SK-MEL-5 (cell line): ENCODE results near the gene ADPRHL1. TPM values are rescaled to one million over a fixed set of nuclear protein-coding genes. Genes with fewer than 3 reads are reported as not detected.
"Not testable (repeated sequence)": the region's sequence is repeated elsewhere in the genome, so short reads cannot be mapped to it uniquely, and the experiment has no call there.

Experiments
- DNase-seq: peaks from one replicate; pipeline ENCODE4 v3.0.0-alpha.2; 2016; ENCODE audit warnings: low read depth, low spot score
- in situ Hi-C: cut with HindIII; loops from 2 replicates; pipeline ENCODE4 v1.10.0; 2016; ENCODE audit warnings: low sequenced_read_pairs, high pct_unique_total_duplicates, low pct_unique_long_range_greater_than_20kb
- total RNA-seq: library from RNA; depleted of rRNA; stranded (reverse); fragments of >200 nt; shearing (Covaris generic); gene quantifications from 2 replicates; pipeline ENCODE4 v1.2.3, GENCODE V29; 2014

ADPRHL1 gene
- total RNA-seq, 1 experiment from 2014 or later: 0.53 TPM

- in situ Hi-C loops: no loop called here
- no peak for DNase-seq
Observed at GRCh38 chr13:113485545-113485944, 32.3 kb upstream of the ADPRHL1 start.

- DNase-seq: no peak
- in situ Hi-C loops: no loop called here
Observed at GRCh38 chr13:113483504-113484293, 30.4 kb upstream of the ADPRHL1 start.

GRCh38 chr13:113483081-113483480 lies 29.8 kb upstream of the ADPRHL1 start:
- in situ Hi-C loops: no loop called here
- no peak for DNase-seq

GRCh38 chr13:113479179-113479578 lies 25.9 kb upstream of the ADPRHL1 start:
- DNase-seq: no peak

GRCh38 chr13:113477724-113478123 lies 24.4 kb upstream of the ADPRHL1 start:
- in situ Hi-C loops: no loop called here
- DNase-seq: no peak

More at GRCh38 chr13:113479179-113479578, 25.9 kb upstream of the ADPRHL1 start:
- in situ Hi-C loops: no loop called here

GRCh38 chr13:113476811-113477210 lies 23.5 kb upstream of the ADPRHL1 start:
- no peak for DNase-seq
- in situ Hi-C loops: no loop called here

- no peak for DNase-seq
- in situ Hi-C loops: no loop called here
Observed at GRCh38 chr13:113475911-113476310, 22.6 kb upstream of the ADPRHL1 start.

- DNase-seq: no peak
- in situ Hi-C loops: no loop called here
Observed at GRCh38 chr13:113475280-113475679, 22.0 kb upstream of the ADPRHL1 start.

GRCh38 chr13:113474179-113474578 lies 20.9 kb upstream of the ADPRHL1 start:
- no peak for DNase-seq
- in situ Hi-C loops: no loop called here

- no peak for DNase-seq
Observed at GRCh38 chr13:113472355-113473025, 19.2 kb upstream of the ADPRHL1 start.

GRCh38 chr13:113471844-113472243 lies 18.6 kb upstream of the ADPRHL1 start:
- no peak for DNase-seq
- in situ Hi-C loops: no loop called here

More at GRCh38 chr13:113472355-113473025, 19.2 kb upstream of the ADPRHL1 start:
- in situ Hi-C loops: no loop called here

GRCh38 chr13:113470635-113471163 lies 17.4 kb upstream of the ADPRHL1 start:
- in situ Hi-C loops: not testable (repeated sequence)

GRCh38 chr13:113470073-113470472 lies 16.8 kb upstream of the ADPRHL1 start:
- in situ Hi-C loops: no loop called here
- DNase-seq: no peak

More at GRCh38 chr13:113470635-113471163, 17.4 kb upstream of the ADPRHL1 start:
- not testable (repeated sequence) for DNase-seq

GRCh38 chr13:113469582-113469981 lies 16.3 kb upstream of the ADPRHL1 start:
- in situ Hi-C loops: no loop called here
- DNase-seq: no peak

- no peak for DNase-seq
- in situ Hi-C loops: no loop called here
Observed at GRCh38 chr13:113468472-113469201, 15.3 kb upstream of the ADPRHL1 start.

GRCh38 chr13:113468029-113468428 lies 14.7 kb upstream of the ADPRHL1 start:
- DNase-seq: no peak

GRCh38 chr13:113466383-113466782 lies 13.1 kb upstream of the ADPRHL1 start:
- DNase-seq: no peak
- in situ Hi-C loops: no loop called here

More at GRCh38 chr13:113468029-113468428, 14.7 kb upstream of the ADPRHL1 start:
- in situ Hi-C loops: no loop called here

GRCh38 chr13:113465300-113465699 lies 12.0 kb upstream of the ADPRHL1 start:
- in situ Hi-C loops: no loop called here
- DNase-seq: no peak
